GM18498 (cell line): ENCODE results near the gene PFDN1.
A peak's percentile ranks its signal among the peaks of the same experiment; 100 is the strongest.

Experiments
- ATAC-seq: cut with Tn5 transposase; IDR thresholded peaks from one replicate; pipeline ENCODE4 v1.9.1; 2021; ENCODE audit warnings: mild to moderate bottlenecking, moderate library complexity; ENCODE audit not compliant: unreplicated experiment

The PFDN1 gene

DNA sequence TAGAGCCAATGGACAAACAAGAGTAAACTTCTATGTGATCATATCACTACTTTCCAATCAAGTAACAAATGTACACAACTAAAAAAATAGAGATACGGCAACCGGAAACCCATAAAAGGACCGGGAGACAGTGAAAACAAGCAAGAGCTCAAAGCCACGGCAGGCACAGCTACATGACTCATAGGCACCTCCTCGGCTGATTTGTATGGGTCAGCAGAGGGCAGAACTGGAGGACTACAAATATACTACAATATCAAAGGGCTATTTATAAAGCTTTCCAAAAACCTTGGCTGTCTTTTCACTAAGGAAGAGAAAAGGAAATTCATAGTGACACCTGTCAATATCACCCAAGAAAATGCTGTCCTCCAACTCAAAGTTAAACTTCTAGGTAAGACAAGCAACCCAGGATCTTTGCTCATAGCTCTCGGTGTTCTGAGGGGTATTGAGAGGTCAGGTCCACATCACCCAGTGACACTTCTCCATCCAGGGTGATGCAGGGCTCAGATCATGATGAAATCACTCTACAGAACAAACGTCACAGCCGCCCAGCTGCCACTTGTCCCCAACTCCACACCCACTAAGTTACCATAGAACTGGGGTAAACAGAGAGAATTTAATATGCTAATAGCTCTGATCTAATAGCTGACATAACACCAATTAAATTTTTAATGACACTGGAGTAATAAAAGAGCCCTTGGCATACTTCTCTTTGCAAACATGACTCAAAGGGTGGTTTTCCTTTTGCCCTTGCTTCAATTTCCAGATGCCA, 41.3 kb downstream of the PFDN1 start:
- no peak for ATAC-seq

- ATAC-seq, result no peak
Measured at GRCh38 chr5:140260089-140260656, 42.7 kb downstream of the PFDN1 start.

GRCh38 chr5:140259500-140259899, 43.4 kb downstream of the PFDN1 start:
- ATAC-seq, result no peak

GRCh38 chr5:140258873-140259272, 44.0 kb downstream of the PFDN1 start:
- no peak for ATAC-seq

DNA sequence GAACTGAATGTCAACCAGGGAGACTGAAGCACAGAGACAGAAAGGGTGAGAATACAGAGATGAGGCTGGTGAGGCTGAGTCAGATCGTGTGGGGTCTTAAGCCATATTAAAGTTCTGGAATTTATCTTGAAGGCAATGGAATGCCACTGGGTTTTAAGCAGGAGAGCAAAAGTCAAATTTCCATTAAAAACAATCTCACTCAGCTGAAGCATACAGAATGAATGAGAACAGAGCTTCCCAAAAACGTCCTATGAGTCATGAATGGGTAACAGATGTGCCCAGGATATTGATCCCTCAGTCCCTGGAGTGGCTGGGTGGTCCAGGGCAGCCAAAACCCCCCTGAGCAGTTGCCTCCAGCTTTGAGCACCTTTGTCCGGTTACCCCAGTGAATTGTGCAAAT, 44.9 kb downstream of the PFDN1 start:
- no peak for ATAC-seq

- no peak for ATAC-seq
Measured at GRCh38 chr5:140256726-140257125, 46.2 kb downstream of the PFDN1 start.

- no peak for ATAC-seq
Measured at GRCh38 chr5:140255460-140256157, 47.3 kb downstream of the PFDN1 start.

- no peak for ATAC-seq
Measured at GRCh38 chr5:140253985-140254384, 48.9 kb downstream of the PFDN1 start.

- no peak for ATAC-seq
Measured at GRCh38 chr5:140252470-140253126, 50.3 kb downstream of the PFDN1 start.

DNA sequence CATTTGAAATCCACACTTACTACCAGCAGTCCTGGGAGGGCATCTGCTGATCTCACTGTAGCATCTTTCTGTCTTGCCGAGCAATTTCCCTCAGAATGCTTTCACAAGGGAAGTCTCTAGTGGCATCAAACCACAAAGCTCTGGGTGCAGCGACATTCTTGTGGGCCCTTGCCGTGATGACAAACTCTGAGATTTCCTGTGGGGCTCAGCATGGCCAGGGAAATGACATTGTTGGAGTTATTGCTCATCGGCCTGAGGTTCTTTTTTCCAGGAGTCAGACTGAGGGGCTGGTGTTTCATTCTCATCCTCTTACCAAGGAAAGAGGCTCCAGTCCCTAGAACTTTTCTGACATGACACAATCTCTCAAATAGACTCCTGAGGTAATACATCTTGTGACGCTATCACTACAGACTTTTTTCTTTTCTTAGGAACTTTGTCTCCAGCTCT, 51.4 kb downstream of the PFDN1 start:
- ATAC-seq, result peak; percentile 81

DNA sequence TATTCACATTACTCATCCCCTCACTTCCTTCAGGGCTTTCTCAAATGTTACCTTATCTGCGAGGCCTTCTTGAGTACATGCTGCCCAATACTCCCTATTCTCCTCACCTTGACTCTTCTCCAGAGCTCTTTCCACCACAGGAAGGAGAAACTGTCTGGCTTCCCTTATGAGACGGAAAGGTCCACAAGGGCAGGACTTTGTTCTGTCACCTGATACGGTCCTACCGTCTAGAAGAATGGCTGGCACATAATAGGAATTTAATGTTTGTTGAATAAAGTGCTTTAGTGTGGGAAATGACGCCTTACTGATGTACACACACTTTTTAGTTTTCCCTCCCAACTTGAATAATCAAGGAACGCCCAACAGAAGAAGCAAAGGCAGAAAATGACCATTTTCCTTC, 52.5 kb downstream of the PFDN1 start:
- no peak for ATAC-seq

GRCh38 chr5:140249536-140249935, 53.4 kb downstream of the PFDN1 start:
- no peak for ATAC-seq

DNA sequence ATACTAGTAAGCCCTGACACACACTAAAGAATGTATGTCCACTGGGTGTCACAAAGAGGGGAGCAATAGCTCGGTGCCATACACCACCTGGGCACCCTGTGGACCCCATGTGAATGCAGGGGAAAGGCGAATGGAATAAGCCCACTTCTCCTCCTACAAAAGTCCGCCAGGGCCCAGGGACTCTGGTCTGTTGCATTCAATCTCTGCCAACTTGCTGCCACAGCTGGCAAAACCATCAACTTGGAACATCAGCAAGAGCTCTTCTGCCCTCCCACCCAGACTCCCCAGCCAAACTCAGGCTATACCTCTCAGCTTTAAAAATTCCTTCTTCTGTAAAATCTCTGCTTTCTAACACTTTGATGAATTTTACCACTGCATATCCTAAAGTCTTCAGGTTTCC, 54.5 kb downstream of the PFDN1 start:
- ATAC-seq, result no peak

- ATAC-seq, result no peak
Measured at GRCh38 chr5:140246378-140247122, 56.4 kb downstream of the PFDN1 start.

DNA sequence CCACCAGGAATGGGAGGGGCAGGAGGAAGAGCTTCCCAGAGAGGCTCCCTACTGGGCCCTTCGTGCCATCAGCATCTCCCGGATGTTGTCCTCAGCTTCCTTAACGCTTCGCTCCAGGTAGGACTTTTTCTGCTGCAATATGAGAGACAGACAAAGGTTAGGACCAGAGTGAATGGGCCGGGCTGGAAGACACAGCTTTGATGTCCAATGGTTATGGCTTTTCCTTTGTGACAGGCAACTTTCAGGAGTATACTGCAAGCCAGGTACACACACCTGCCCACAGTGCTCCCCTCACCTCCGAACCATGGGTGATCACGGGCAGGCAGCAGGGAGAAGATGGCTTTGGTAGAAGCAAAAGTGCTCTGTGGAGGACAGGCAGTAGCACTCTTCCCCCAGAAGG, 57.0 kb downstream of the PFDN1 start:
- no peak for ATAC-seq

DNA sequence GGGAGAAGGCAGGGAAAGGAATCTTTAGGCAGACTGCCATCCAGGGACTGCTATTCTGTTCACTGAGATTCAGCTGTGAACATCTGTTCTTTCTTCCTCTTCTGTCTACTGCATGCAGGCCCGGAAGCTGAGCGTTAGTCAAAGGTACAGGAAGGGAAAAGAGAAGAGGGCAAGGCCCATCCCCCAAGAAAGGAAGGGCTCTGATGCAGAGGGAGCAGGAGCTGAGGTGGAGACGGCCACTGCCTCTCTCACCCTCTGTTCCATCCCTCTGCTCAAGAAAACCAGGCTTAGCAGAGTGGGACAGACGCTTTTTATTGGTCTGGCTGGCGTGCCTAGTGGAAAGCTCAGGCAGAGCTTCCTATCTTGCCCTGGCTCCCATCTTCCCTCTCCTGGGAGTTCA, 57.6 kb downstream of the PFDN1 start:
- ATAC-seq, result no peak

GRCh38 chr5:140244525-140245025, 58.3 kb downstream of the PFDN1 start:
- ATAC-seq, result no peak

DNA sequence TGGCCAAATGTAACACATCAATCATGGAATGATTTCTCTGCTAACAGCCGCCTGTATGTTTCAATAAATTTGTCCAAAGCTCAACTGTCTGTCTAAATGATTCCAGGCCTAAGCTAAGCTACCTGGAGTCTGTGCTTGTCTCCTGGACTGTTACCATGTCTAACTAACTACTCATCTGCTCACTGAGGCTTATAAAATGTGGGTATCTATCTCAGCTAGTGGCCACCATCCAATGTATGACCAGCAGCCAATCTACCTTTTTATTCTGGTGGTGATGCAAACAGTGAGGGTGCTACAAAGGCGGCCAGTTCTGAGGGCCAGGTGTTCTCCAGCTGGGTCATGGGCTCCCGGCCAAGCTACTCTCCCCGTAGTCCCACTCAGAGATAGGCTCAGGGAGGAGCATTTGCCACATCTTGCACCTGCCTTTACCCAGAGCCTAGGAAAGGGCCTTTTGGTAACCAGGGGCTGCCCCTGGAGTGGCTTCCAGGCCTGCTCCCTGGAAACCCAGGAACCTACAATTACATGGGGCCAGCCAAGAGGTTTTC, 59.1 kb downstream of the PFDN1 start:
- no peak for ATAC-seq

- no peak for ATAC-seq
Measured at GRCh38 chr5:140242890-140243585, 59.9 kb downstream of the PFDN1 start.

DNA sequence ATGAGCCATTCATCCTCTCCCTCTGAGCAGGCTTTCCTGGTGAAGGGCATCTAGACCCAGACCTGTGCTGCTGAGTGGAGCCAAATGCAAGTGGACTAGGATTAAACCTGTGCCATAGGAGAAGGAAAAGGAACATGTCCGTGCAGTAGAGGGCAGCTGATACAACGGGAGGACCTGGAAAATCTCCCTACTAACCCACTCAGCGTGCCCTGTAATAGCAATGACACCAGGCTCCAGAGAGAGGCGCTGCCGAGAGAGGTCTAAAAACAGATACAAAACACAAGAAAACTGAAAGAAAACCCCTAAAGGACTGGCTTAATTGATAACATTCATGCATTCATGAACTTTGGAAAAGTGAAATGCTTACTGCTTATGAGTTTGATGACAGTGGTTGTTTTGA, 60.8 kb downstream of the PFDN1 start:
- no peak for ATAC-seq
